HepG2 (cell line): ENCODE data around the gene SMAP2. TPM values are rescaled to one million over a fixed set of nuclear protein-coding genes. Genes with fewer than 3 reads are reported as not detected.

Experiments
- EED ChIP-seq: sonication (generic); formaldehyde crosslinking; IDR thresholded peaks from 2 replicates; pipeline ENCODE4 v1.5.0; 2020; ENCODE audit warnings: mild to moderate bottlenecking, missing genetic modification reagents
- FOXA1 ChIP-seq, 2 experiments: fragments of 450-650 bp in 1 of 2; sonication (generic) in 1 of 2; formaldehyde crosslinking in 1 of 2; IDR thresholded peaks; 2 replicates each; pipeline versions ENCODE4 v1.4.0 to v1.6.1; 2016 to 2020; ENCODE audit warnings: missing genetic modification reagents in 1 of 2
- HOXA9 ChIP-seq: sonication (generic); formaldehyde crosslinking; IDR thresholded peaks from 2 replicates; pipeline ENCODE4 v1.8.1; 2022; ENCODE audit warnings: missing genetic modification reagents, mild to moderate bottlenecking, moderate library complexity, borderline replicate concordance
- IRF1 ChIP-seq: sonication (generic); formaldehyde crosslinking; IDR thresholded peaks from 2 replicates; pipeline ENCODE4 v1.4.0; 2020; ENCODE audit warnings: low read depth, mild to moderate bottlenecking, missing genetic modification reagents
- MEIS1 ChIP-seq: sonication (generic); formaldehyde crosslinking; IDR thresholded peaks from 2 replicates; pipeline ENCODE4 v1.9.0; 2021; ENCODE audit warnings: mild to moderate bottlenecking, missing genetic modification reagents, moderate library complexity, borderline replicate concordance
- NCOA2 ChIP-seq: sonication (generic); formaldehyde crosslinking; IDR thresholded peaks from 2 replicates; pipeline ENCODE4 v1.8.0; 2022; ENCODE audit warnings: inconsistent platforms
- NONO ChIP-seq, 2 experiments: fragments of 450-650 bp in 1 of 2; sonication (generic) in 1 of 2; formaldehyde crosslinking in 1 of 2; IDR thresholded peaks in 1 of 2; conservative IDR thresholded peaks in 1 of 2; 2 replicates each; pipeline versions ENCODE4 v1.6.1 to v1.8.0; 2017 to 2022; ENCODE audit warnings: mild to moderate bottlenecking in 1 of 2, missing genetic modification reagents in 1 of 2, moderate library complexity in 1 of 2
- PAWR ChIP-seq: sonication (generic); formaldehyde crosslinking; IDR thresholded peaks from 2 replicates; pipeline ENCODE4 v1.4.0; 2020; ENCODE audit warnings: missing genetic modification reagents, mild to moderate bottlenecking, borderline replicate concordance
- SMARCE1 ChIP-seq: fragments of 450-650 bp; IDR thresholded peaks from 2 replicates; pipeline ENCODE4 v1.6.1; 2017; ENCODE audit warnings: borderline replicate concordance
- SOX13 ChIP-seq, 3 experiments: fragments of 450-650 bp in 1 of 3; sonication (generic) in 1 of 3; formaldehyde crosslinking in 1 of 3; IDR thresholded peaks in 2 of 3; conservative IDR thresholded peaks in 1 of 3; 2 replicates each; pipeline versions ENCODE4 v1.5.0 to v1.6.1; 2016 to 2020; ENCODE audit warnings: antibody characterized with exemption in 1 of 3, mild to moderate bottlenecking in 1 of 3, missing compliant biosample characterization in 1 of 3, missing genetic modification reagents in 1 of 3, moderate library complexity in 1 of 3
- SOX6 ChIP-seq, 2 experiments: fragments of 450-650 bp in 1 of 2; sonication (generic) in 1 of 2; formaldehyde crosslinking in 1 of 2; IDR thresholded peaks; 2 replicates each; pipeline versions ENCODE4 v1.4.0 to v1.6.1; 2017 to 2020; ENCODE audit warnings: antibody characterized with exemption in 1 of 2, mild to moderate bottlenecking in 1 of 2, missing genetic modification reagents in 1 of 2
- TOE1 ChIP-seq: sonication (generic); formaldehyde crosslinking; IDR thresholded peaks from 2 replicates; pipeline ENCODE4 v1.4.0; 2020; ENCODE audit warnings: mild to moderate bottlenecking, missing genetic modification reagents
- YEATS4 ChIP-seq: sonication (generic); formaldehyde crosslinking; IDR thresholded peaks from 2 replicates; pipeline ENCODE4 v1.4.0; 2020; ENCODE audit warnings: missing genetic modification reagents, borderline replicate concordance
- ZBTB20 ChIP-seq: sonication (generic); formaldehyde crosslinking; IDR thresholded peaks from 2 replicates; pipeline ENCODE4 v1.8.1; 2023; ENCODE audit warnings: missing genetic modification reagents, low read depth, mild to moderate bottlenecking, borderline replicate concordance
- ZBTB3 ChIP-seq: sonication (generic); formaldehyde crosslinking; IDR thresholded peaks from 2 replicates; pipeline ENCODE4 v1.4.0; 2020; ENCODE audit warnings: low read depth, mild to moderate bottlenecking, moderate library complexity, missing genetic modification reagents, borderline replicate concordance
- ZBTB4 ChIP-seq: sonication (generic); formaldehyde crosslinking; IDR thresholded peaks from 2 replicates; pipeline ENCODE4 v1.4.0; 2020; ENCODE audit warnings: missing genetic modification reagents, mild to moderate bottlenecking, borderline replicate concordance
- ZC3H13 ChIP-seq: sonication (generic); formaldehyde crosslinking; IDR thresholded peaks from 2 replicates; pipeline ENCODE4 v1.8.1; 2023; ENCODE audit warnings: mild to moderate bottlenecking, missing genetic modification reagents, moderate library complexity
- ZFY ChIP-seq: sonication (generic); formaldehyde crosslinking; IDR thresholded peaks from 2 replicates; pipeline ENCODE4 v1.4.0; 2020; ENCODE audit warnings: missing genetic modification reagents
- ZIK1 ChIP-seq: sonication (generic); formaldehyde crosslinking; IDR thresholded peaks from 2 replicates; pipeline ENCODE4 v1.5.0; 2020; ENCODE audit warnings: mild to moderate bottlenecking, low read depth, missing genetic modification reagents, borderline replicate concordance
- ZNF446 ChIP-seq: sonication (generic); formaldehyde crosslinking; IDR thresholded peaks from 2 replicates; pipeline ENCODE4 v1.5.0; 2020; ENCODE audit warnings: mild to moderate bottlenecking, missing genetic modification reagents
- ZNF781 ChIP-seq: sonication (generic); formaldehyde crosslinking; IDR thresholded peaks from 2 replicates; pipeline ENCODE4 v1.5.1; 2020; ENCODE audit warnings: borderline replicate concordance, mild to moderate bottlenecking, missing genetic modification reagents; ENCODE audit errors: not compliant biosample characterization
- ZSCAN9 ChIP-seq: IDR thresholded peaks from 2 replicates; pipeline ENCODE4 v1.6.1; 2016; ENCODE audit warnings: borderline replicate concordance
- polyA plus RNA-seq, 8 experiments: library from polyadenylated mRNA; depleted of rRNA in 3 of 8; stranded (reverse) in 7 of 8; unstranded in 1 of 8; fragments of >200 nt; fragmentation: Illumina TruSeq in 4 of 8; extraction: Trizol in 4 of 8; gene quantifications; 2 replicates each; pipeline versions ENCODE4 v1.2.1 to v1.2.3, GENCODE V29; 2011 to 2016; ENCODE audit warnings: low read depth in 4 of 8, missing spikeins in 1 of 8, mixed read lengths in 1 of 8; ENCODE audit not compliant: insufficient read depth in 1 of 8
- total RNA-seq, 5 experiments: library from RNA; depleted of rRNA; stranded (reverse); fragments of >200 nt; fragmentation: Illumina TruSeq; extraction: Trizol; gene quantifications; 2 replicates each; pipeline ENCODE4 v1.2.3, GENCODE V29; 2016; ENCODE audit warnings: low read depth in 1 of 5
- TF ChIP-seq, protein P1 (sequence below): sonication (generic); formaldehyde crosslinking; IDR thresholded peaks from 2 replicates; pipeline ENCODE4 v1.4.0; 2020; ENCODE audit warnings: mild to moderate bottlenecking, missing genetic modification reagents

SMAP2 gene
- total and polyA plus RNA-seq, 2 of the 13 experiments (the other 11 are each of a cell fraction or from before 2014, with no cell fraction given), result 19.0 to 22.3 TPM

DNA sequence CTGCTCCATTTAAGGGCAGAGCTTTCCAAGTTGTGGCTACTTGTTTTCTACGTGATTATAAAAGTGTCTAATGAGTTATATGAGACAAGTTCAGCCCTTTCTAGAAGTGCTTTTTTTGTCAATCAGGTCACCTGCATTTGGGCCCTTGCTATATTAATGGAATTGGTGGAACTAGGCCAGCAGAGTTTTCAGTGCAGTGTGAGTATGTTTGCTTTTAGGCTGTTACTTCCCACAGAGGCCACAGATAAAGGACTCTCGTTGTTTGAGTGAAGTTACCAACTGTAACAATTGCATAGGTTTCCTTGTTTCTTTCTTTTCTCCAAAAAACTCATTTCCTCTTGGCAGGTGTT lies 10.9 kb downstream of the SMAP2 start (continued):
- TF ChIP-seq NONO (IDR thresholded peaks at IDR 0.05) (no peak), NONO (CRISPR knock-in tag; conservative IDR thresholded peaks at IDR 0.05) (no peak), SMARCE1 (no peak), SOX13 (IDR thresholded peaks at IDR 0.05) (no peak), SOX13 (CRISPR knock-in tag; conservative IDR thresholded peaks at IDR 0.05 in 1 of 2, IDR thresholded peaks at IDR 0.05 in 1 of 2) (peak in 1 of 2 experiments; percentile 35; a peak in 1 of 4 replicates), ZNF446 (CRISPR knock-in tag) (no peak), ZBTB4 (no peak), ZBTB20 (CRISPR knock-in tag) (no peak), ZBTB3 (CRISPR knock-in tag) (peak; percentile 78; the same call in 1 of the 2 replicates), NCOA2 (CRISPR knock-in tag) (0 out of 2 replicates have a peak, but pooled peaks have one; percentile 6), HOXA9 (CRISPR knock-in tag) (no peak), ZC3H13 (no peak), SOX6 (IDR thresholded peaks at IDR 0.05) (no peak), SOX6 (CRISPR knock-in tag; IDR thresholded peaks at IDR 0.05) (peak; percentile 78), TOE1 (CRISPR knock-in tag) (no peak), ZNF781 (CRISPR knock-in tag) (no peak), YEATS4 (CRISPR knock-in tag) (no peak), IRF1 (no peak), MEIS1 (CRISPR knock-in tag) (no peak), ZSCAN9 (no peak), FOXA1 (IDR thresholded peaks at IDR 0.05) (no peak), FOXA1 (CRISPR knock-in tag; IDR thresholded peaks at IDR 0.05) (no peak), ZFY (CRISPR knock-in tag) (no peak), EED (CRISPR knock-in tag) (no peak), ZIK1 (CRISPR knock-in tag) (no peak), PAWR (CRISPR knock-in tag) (no peak)
- TF ChIP-seq, protein P1, sequence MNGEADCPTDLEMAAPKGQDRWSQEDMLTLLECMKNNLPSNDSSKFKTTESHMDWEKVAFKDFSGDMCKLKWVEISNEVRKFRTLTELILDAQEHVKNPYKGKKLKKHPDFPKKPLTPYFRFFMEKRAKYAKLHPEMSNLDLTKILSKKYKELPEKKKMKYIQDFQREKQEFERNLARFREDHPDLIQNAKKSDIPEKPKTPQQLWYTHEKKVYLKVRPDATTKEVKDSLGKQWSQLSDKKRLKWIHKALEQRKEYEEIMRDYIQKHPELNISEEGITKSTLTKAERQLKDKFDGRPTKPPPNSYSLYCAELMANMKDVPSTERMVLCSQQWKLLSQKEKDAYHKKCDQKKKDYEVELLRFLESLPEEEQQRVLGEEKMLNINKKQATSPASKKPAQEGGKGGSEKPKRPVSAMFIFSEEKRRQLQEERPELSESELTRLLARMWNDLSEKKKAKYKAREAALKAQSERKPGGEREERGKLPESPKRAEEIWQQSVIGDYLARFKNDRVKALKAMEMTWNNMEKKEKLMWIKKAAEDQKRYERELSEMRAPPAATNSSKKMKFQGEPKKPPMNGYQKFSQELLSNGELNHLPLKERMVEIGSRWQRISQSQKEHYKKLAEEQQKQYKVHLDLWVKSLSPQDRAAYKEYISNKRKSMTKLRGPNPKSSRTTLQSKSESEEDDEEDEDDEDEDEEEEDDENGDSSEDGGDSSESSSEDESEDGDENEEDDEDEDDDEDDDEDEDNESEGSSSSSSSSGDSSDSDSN (CRISPR knock-in tag), result 0 out of 2 replicates have a peak, but pooled peaks have one; percentile 10
